NCI-H187 (cell line): ENCODE results near the gene GALNT12.

Experiments used
- DNase-seq, 2 experiments: peaks; one replicate each; lab custom pipeline; 2025; lab: John Stamatoyannopoulos, UW

The GALNT12 gene

DNA sequence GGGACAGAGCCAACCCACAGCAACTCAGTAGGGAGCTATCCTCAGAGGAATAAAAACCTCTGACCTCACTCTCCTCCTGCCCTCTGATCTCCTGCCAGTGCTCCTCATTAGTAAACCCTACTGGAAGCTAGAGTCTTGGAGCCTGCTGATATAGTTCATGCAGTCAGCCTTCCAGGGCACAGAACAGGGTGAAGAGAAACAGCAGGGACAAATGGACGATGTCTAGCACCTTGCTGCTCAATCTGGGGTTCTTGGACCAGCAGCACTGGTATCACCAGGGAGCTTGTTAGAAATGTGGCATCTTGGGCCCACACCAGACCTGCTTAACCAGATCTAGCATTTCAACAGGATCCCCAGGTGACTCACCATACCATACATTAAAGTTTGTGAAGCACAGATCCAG, 5.5 kb upstream of the GALNT12 start:
- DNase-seq, result no peak

DNA sequence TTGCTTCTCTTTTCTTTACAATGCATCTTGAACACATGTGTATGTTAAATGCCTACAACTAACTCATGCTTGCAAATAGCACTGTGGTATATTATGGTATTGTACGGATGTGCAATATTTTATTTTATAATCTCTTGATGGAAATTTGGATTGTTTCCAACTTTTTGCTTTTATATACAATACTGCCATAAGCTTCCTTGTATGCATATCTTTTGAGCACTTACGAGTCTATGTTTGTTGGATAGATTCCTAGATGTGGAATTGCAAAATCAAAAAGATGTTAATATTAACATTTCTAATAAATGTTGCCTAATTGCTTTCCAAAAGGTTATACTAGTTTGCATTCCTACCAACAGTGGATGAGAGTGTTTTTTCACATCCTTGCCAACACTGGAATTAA, 3.4 kb upstream of the GALNT12 start:
- DNase-seq, result no peak

DNA sequence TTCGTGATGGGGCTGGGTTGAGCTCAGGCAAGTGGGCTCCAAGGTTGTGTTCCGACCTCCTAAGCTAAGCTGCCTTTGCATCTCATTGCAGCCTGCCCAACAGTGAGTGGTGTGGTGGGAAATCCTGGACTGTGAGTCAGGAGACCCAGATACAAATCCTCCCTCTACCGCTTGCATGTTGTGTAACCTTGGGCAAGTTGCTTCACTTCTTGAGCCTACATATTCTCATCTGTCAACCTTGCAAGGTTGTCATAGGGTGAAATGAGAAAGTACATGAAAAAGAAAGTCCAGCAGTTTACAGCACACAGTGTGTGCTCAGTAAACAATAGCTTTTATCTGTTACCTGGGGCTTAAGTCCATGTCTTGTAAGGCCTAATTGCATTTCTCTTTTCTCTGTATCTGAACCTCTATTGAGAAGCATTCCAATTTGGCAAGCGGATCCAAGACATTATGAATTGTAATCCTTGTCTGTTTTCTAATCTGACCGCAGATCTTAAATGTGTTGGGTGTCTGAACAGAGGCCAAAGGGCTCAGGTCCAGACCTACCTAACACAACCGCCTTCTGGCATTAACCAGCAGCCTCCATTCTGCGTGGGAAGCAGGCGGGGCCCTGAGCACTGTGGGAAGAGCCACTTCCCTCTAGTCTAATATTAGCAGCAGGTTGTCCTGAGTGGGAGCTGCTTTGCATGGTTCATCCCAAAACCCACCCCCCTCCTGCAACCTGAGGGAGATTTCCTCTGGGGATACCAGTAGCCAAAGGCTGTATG, 1.8 kb upstream of the GALNT12 start:
- no peak for DNase-seq

GRCh38 chr9:98806394-98807035, 955 bp upstream of the GALNT12 start:
- DNase-seq, result no peak

DNA sequence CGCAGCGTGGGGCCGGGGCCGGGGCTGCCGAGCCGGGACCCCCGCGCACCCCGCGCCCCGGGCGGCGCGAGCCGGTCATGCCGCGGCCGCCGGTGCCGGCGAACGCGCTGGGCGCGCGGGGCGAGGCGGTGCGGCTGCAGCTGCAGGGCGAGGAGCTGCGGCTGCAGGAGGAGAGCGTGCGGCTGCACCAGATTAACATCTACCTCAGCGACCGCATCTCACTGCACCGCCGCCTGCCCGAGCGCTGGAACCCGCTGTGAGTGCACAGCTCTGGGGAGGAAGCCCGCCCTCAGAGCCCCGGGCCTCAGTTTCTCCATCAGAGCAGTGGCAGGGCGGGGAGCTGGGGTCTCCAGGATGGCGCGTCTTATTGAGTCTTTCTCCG, 335 bp downstream of the GALNT12 start:
- DNase-seq, result no peak

GRCh38 chr9:98808411-98808815, 943 bp downstream of the GALNT12 start:
- no peak for DNase-seq

- DNase-seq, result no peak
Observed at GRCh38 chr9:98808875-98809274, 1.4 kb downstream of the GALNT12 start.

DNA sequence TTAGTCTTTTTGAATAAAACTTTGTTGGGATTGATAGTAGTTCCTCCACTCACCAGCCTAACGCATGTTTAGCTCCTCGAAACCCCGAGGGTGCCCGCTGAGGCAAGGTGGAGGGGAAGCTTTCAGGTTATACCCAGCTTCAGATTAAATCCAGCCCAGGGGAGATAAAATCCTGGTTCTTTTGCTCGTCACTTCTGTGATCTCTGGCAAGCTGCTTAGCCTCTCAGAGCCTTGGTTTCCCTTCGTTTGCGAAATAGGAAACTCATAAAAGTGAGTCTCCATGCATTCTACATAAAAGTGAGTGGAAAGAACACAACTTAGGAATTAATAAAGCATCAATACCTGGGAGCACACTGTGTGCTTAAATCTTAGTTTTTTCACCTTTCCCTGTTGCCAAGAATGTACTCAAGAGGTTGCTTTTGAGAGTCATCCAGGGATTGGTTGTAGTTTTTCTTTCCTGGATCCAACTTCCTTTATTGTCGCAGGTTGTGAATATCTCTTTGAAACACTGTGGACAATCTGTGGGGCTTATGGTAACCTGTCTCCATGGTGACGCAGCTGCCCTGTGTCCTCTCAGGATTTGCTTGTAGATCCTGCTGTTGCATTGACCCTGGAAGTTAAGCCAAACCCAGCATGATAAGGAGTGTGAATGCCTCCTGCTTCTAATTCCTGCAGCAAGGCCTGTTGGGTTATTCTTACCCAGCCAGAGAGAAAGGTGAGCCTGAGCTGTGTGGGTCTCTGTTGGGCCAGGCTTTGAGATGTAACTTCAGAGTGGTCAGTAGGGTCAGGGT, 2.0 kb downstream of the GALNT12 start:
- DNase-seq, result no peak

- no peak for DNase-seq
Observed at GRCh38 chr9:98810102-98810842, 2.8 kb downstream of the GALNT12 start.

GRCh38 chr9:98811051-98811650, 3.7 kb downstream of the GALNT12 start:
- no peak for DNase-seq

GRCh38 chr9:98815391-98815951, 8.0 kb downstream of the GALNT12 start:
- DNase-seq, result no peak

- no peak for DNase-seq
Observed at GRCh38 chr9:98818764-98819163, 11.3 kb downstream of the GALNT12 start.

GRCh38 chr9:98819231-98819630, 11.8 kb downstream of the GALNT12 start:
- DNase-seq, result no peak

DNA sequence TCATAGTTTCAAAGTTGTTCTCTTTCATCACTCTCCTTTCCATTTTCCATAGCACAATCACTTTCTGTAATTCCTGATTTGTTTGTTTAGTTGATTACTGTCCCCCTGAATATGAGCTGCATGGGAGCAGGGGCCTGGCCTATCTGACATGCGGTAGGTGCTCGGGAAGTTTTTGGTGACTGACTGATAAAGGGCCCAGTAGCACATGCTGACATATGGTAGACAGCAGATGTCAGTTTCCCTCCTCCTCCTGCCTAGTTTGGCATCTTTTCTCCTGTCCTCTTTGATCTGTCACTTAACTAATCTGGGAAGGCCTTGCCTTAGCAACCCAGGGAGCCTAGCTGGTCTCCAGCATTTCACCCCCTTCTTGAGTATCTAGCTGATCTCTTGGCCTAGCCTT, 14.4 kb downstream of the GALNT12 start:
- no peak for DNase-seq

GRCh38 chr9:98822661-98823060, 15.2 kb downstream of the GALNT12 start:
- no peak for DNase-seq

GRCh38 chr9:98823666-98824334, 16.3 kb downstream of the GALNT12 start:
- DNase-seq, result no peak

GRCh38 chr9:98825414-98825813, 17.9 kb downstream of the GALNT12 start:
- no peak for DNase-seq

- DNase-seq, result no peak
Observed at GRCh38 chr9:98826716-98827115, 19.2 kb downstream of the GALNT12 start.

- no peak for DNase-seq
Observed at GRCh38 chr9:98829766-98830165, 22.3 kb downstream of the GALNT12 start.

DNA sequence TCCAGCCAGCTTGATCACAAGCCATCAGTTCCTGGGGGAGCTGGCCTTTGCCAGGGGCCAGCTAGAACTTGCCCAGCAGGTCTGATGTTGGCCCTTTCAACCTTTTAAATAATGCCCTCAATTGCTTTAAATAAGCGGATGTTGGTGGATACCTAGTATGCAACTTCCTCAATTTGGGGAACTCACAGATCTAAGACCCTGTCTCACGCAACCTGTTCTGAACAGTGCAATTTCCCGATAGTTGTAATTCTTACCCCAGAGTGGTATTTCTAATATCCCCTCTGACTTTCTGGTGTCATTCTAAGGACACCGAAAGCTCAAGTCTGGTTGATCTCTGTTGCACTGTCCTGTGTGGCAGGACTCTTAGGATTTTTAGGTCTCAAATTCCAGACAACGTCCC, 23.1 kb downstream of the GALNT12 start:
- DNase-seq, result no peak

- no peak for DNase-seq
Observed at GRCh38 chr9:98831696-98832095, 24.2 kb downstream of the GALNT12 start.
